Mesothelial cell of epicardium (in vitro differentiated cells): ENCODE measurements around the gene ZNF512. TPM values are rescaled to one million over a fixed set of nuclear protein-coding genes. Genes with fewer than 3 reads are reported as not detected.

Experiments
- DNase-seq, 2 experiments: peaks; one replicate each; pipeline ENCODE4 v3.0.0; 2021; ENCODE audit warnings: low spot score in 2 of 2; ENCODE audit not compliant: unreplicated experiment in 2 of 2
- H3K27ac Mint-ChIP-seq: 2 replicates; pipeline ENCODE4 v1.8.0; 2021; ENCODE audit warnings: mixed read lengths
- H3K27me3 Mint-ChIP-seq: 2 replicates; pipeline ENCODE4 v1.8.0; 2021; ENCODE audit warnings: low read depth, mixed read lengths
- H3K36me3 Mint-ChIP-seq: 2 replicates; pipeline ENCODE4 v1.8.0; 2021; ENCODE audit warnings: mixed read lengths
- H3K4me1 Mint-ChIP-seq: 2 replicates; pipeline ENCODE4 v1.8.0; 2021; ENCODE audit warnings: mixed read lengths
- H3K4me3 Mint-ChIP-seq: 2 replicates; pipeline ENCODE4 v1.8.0; 2021; ENCODE audit warnings: mild to moderate bottlenecking, moderate library complexity, mixed read lengths
- H3K9me3 Mint-ChIP-seq: 2 replicates; pipeline ENCODE4 v1.8.0; 2021; ENCODE audit warnings: mixed read lengths
- CTCF ChIP-seq: fragments of 200-600 bp; sonication (generic); IDR thresholded peaks from one replicate; pipeline ENCODE4 v1.5.0; 2021; ENCODE audit warnings: antibody characterized with exemption; ENCODE audit not compliant: unreplicated experiment
- total RNA-seq: library from RNA; stranded (reverse); gene quantifications from 3 replicates; pipeline ENCODE4 v1.2.1, GENCODE V29; 2021

The ZNF512 gene
- total RNA-seq, 1 donor from 2014 or later: 72.8 TPM

DNA sequence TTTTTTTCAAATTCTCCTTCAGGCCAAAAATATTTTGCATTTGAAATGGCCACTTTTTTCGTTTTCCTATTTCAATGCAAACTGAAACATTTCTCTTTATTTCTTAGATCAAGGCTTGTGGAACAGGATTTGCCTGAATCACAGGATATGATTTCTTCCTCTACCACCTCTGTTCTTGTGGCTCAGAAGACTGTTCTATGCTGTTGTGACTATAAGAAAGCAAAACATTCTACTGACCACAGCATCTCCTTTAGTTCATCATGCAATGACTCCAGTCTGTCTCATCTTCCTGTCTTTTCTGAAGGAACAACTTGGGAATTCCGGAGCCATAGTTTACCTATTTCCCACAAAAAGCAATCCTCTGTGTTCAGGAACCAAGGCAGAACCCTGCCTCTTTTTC lies 16.2 kb upstream of the ZNF512 start:
- no peak for DNase-seq
- Mint-ChIP-seq H3K36me3 (peaks cover 1% of the 10 kb centered on the region), H3K4me1 (no peaks in the 10 kb centered on the region), H3K27ac (no peak overlapping the region), H3K27me3 (peaks cover 67% of the 10 kb centered on the region), H3K9me3 (peaks cover 14% of the 10 kb centered on the region), H3K4me3 (no peak overlapping the region)
- peak; percentile 19 for TF ChIP-seq CTCF

DNA sequence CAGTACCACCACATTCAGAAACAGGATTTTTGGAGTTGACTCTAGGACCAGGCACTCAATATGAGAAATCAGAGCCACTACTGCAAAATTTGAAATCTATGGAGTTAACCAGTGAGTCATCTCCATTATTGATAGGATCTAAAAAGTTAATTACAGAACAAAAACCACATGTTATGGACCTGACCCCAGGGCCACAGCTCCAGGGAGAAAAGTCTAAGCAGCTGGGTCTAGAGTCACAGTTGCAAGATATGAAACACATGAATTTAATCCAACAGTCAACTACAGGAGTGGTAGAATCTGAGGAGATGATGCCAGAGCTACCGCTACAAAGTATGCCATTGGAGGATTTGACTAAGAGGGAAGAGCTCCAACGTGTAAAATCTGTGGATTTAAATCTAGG lies 13.4 kb upstream of the ZNF512 start:
- DNase-seq: no peak
- no peak for TF ChIP-seq CTCF
- Mint-ChIP-seq H3K27ac (no peak overlapping the region), H3K27me3 (peaks cover 64% of the 10 kb centered on the region), H3K4me1 (no peaks in the 10 kb centered on the region), H3K36me3 (peaks cover 6% of the 10 kb centered on the region), H3K9me3 (peaks cover 30% of the 10 kb centered on the region), H3K4me3 (no peak overlapping the region)

GRCh38 chr2:27571197-27571596 lies 11.6 kb upstream of the ZNF512 start:
- no peak for DNase-seq
- no peak overlapping the region for H3K27ac Mint-ChIP-seq
- H3K4me1 Mint-ChIP-seq: no peaks in the 10 kb centered on the region

DNA sequence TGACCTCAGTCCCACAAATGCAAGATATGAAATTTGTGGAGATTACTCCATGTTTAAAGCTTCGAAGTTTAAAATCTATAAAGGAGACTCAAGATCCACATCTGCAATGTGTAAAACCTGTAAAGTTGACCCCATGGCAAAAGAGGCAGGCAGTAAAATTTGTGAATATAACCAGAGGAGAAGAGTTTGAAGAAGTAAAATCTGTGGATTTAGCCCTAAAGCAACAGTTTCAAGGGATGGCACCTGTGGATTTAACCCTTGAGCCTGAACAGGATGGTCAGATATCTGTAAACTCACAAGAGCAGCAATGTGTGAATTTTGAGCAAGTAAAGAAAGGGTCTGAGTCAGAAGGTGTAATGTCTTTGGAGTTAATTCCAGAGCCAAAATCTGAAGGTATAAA lies 11.2 kb upstream of the ZNF512 start:
- Mint-ChIP-seq H3K4me3 (no peak overlapping the region), H3K9me3 (peaks cover 42% of the 10 kb centered on the region), H3K27me3 (peaks cover 44% of the 10 kb centered on the region), H3K36me3 (peaks cover 8% of the 10 kb centered on the region), H3K4me1 (no peaks in the 10 kb centered on the region), H3K27ac (no peak overlapping the region)
- no peak for TF ChIP-seq CTCF
- DNase-seq: no peak

More at GRCh38 chr2:27571197-27571596, 11.6 kb upstream of the ZNF512 start:
- Mint-ChIP-seq H3K27me3 (peaks cover 49% of the 10 kb centered on the region), H3K36me3 (peaks cover 8% of the 10 kb centered on the region), H3K9me3 (peaks cover 40% of the 10 kb centered on the region), H3K4me3 (no peak overlapping the region)
- no peak for TF ChIP-seq CTCF

- peaks cover 11% of the 10 kb centered on the region for H3K36me3 Mint-ChIP-seq
- H3K27ac Mint-ChIP-seq: no peak overlapping the region
- H3K27me3 Mint-ChIP-seq: peaks cover 36% of the 10 kb centered on the region
- DNase-seq: no peak
- H3K4me1 Mint-ChIP-seq: no peaks in the 10 kb centered on the region
- H3K9me3 Mint-ChIP-seq: peaks cover 50% of the 10 kb centered on the region
- TF ChIP-seq CTCF: no peak
- H3K4me3 Mint-ChIP-seq: no peak overlapping the region
Measured at GRCh38 chr2:27572439-27572838, 10.4 kb upstream of the ZNF512 start.

DNA sequence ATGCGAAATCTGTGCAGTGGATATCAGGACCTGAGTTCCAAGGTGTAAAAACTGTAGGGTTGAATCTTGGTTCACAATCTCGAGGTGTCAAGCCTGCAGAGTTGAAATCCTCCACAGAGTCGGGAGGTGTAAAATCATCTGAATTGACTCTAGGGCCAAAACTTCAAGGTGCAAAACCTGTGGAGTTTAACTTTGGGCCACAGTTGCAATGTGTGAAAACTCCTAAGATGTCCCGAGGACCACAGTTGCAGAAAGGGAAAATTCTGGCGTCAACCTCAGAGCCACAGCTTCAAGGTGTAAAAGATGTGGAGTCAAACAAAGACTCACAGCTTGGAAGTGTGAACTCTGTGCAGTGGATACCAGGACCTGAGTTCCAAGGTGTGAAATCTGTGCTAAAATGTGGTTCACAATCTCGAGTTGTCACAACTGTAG lies 9.8 kb upstream of the ZNF512 start:
- Mint-ChIP-seq H3K36me3 (peaks cover 16% of the 10 kb centered on the region), H3K4me3 (no peak overlapping the region), H3K27ac (no peak overlapping the region), H3K4me1 (no peaks in the 10 kb centered on the region), H3K27me3 (peaks cover 31% of the 10 kb centered on the region), H3K9me3 (peaks cover 54% of the 10 kb centered on the region)
- no peak for DNase-seq
- TF ChIP-seq CTCF: no peak
